K562 (cell line): ENCODE data around the gene TRANK1. TPM values are rescaled to one million over a fixed set of nuclear protein-coding genes. Genes with fewer than 3 reads are reported as not detected.

Experiments
- ARID1B ChIP-seq: fragments of 450-650 bp; IDR thresholded peaks from 2 replicates; pipeline ENCODE4 v1.6.1; 2016; ENCODE audit warnings: antibody characterized with exemption, mild to moderate bottlenecking, inconsistent platforms
- ARID4B ChIP-seq: sonication (generic); formaldehyde crosslinking; IDR thresholded peaks from 2 replicates; pipeline ENCODE4 v1.8.0; 2022; ENCODE audit warnings: mild to moderate bottlenecking, missing genetic modification reagents
- CREB5 ChIP-seq: fragments of 250-450 bp; sonication (Bioruptor Pico); IDR thresholded peaks from 2 replicates; pipeline ENCODE4 v1.5.0; 2020; ENCODE audit warnings: mild to moderate bottlenecking
- E2F3 ChIP-seq: fragments of 250-450 bp; sonication (Bioruptor Pico); IDR thresholded peaks from 2 replicates; pipeline ENCODE4 v1.4.0; 2020; ENCODE audit warnings: mild to moderate bottlenecking
- EGR1 ChIP-seq: fragments of 450-650 bp; conservative IDR thresholded peaks from 2 replicates; pipeline ENCODE4 v1.6.1; 2017; ENCODE audit warnings: mild to moderate bottlenecking
- GTF2E2 ChIP-seq: fragments of 200-800 bp; sonication (Bioruptor generic); IDR thresholded peaks from 2 replicates; pipeline ENCODE4 v1.6.1; 2016; ENCODE audit warnings: missing genetic modification characterization, missing compliant biosample characterization
- HNRNPLL ChIP-seq: fragments of 200-400 bp; formaldehyde crosslinking; IDR thresholded peaks from 2 replicates; pipeline ENCODE4 v1.6.1; 2017; ENCODE audit warnings: low read length, low read depth, mild to moderate bottlenecking; ENCODE audit not compliant: poor library complexity, severe bottlenecking
- NUFIP1 ChIP-seq: fragments of 450-650 bp; IDR thresholded peaks from 2 replicates; pipeline ENCODE4 v1.6.1; 2018; ENCODE audit not compliant: partially characterized antibody
- PPARD ChIP-seq: fragments of 250-450 bp; sonication (Bioruptor Pico); IDR thresholded peaks from 2 replicates; pipeline ENCODE4 v1.8.0; 2022; ENCODE audit warnings: inconsistent platforms, mild to moderate bottlenecking, moderate library complexity
- PRPF4 ChIP-seq: fragments of 200-400 bp; formaldehyde crosslinking; IDR thresholded peaks from one replicate; pipeline ENCODE4 v1.6.1; 2017; ENCODE audit warnings: low read length, low read depth, mild to moderate bottlenecking; ENCODE audit not compliant: insufficient read depth, poor library complexity, severe bottlenecking
- RAD51 ChIP-seq: fragments of 450-650 bp; IDR thresholded peaks from 2 replicates; pipeline ENCODE4 v1.7.1; 2016; ENCODE audit warnings: low read depth, mild to moderate bottlenecking, borderline replicate concordance
- RBM39 ChIP-seq: fragments of 200-400 bp; formaldehyde crosslinking; optimal IDR thresholded peaks from 2 replicates; pipeline ENCODE3; 2018; ENCODE audit warnings: low read depth, low read length
- SIRT6 ChIP-seq: IDR thresholded peaks from one replicate; pipeline ENCODE4 v1.6.1; 2012; ENCODE audit warnings: low read depth, mild to moderate bottlenecking, control low read depth, inconsistent platforms, low read length, moderate library complexity
- SRSF1 ChIP-seq: fragments of 200-400 bp; formaldehyde crosslinking; IDR thresholded peaks from 2 replicates; pipeline ENCODE4 v1.6.1; 2017; ENCODE audit warnings: mild to moderate bottlenecking, low read depth, low read length, moderate library complexity
- SRSF3 ChIP-seq: fragments of 200-400 bp; formaldehyde crosslinking; IDR thresholded peaks from 2 replicates; pipeline ENCODE4 v1.6.1; 2016; ENCODE audit warnings: mild to moderate bottlenecking, low read length, moderate library complexity; ENCODE audit not compliant: insufficient read depth
- TAF1 ChIP-seq: IDR thresholded peaks from 2 replicates; pipeline ENCODE4 v1.6.1; 2011; ENCODE audit warnings: mild to moderate bottlenecking, low read length, moderate library complexity; ENCODE audit not compliant: insufficient read depth, control insufficient read depth, severe bottlenecking; ENCODE audit errors: extremely low read depth
- THAP7 ChIP-seq: fragments of 250-450 bp; sonication (Bioruptor Pico); IDR thresholded peaks from 2 replicates; pipeline ENCODE4 v1.5.0; 2021
- ZNF431 ChIP-seq: sonication (generic); formaldehyde crosslinking; IDR thresholded peaks from 2 replicates; pipeline ENCODE4 v1.8.0; 2022; ENCODE audit warnings: mild to moderate bottlenecking, missing genetic modification reagents
- ZNF740 ChIP-seq, 3 experiments: fragments of 200-800 bp in 1 of 3; sonication (Bioruptor generic) in 1 of 3; sonication (generic) in 1 of 3; formaldehyde crosslinking in 1 of 3; IDR thresholded peaks; 2 replicates each; pipeline versions ENCODE4 v1.6.1 to v1.8.0; 2016 to 2022; ENCODE audit warnings: mild to moderate bottlenecking in 2 of 3, missing compliant biosample characterization in 2 of 3, missing genetic modification characterization in 2 of 3, missing genetic modification reagents in 1 of 3
- ZNF764 ChIP-seq: fragments of 250-450 bp; sonication (Bioruptor Pico); IDR thresholded peaks from 2 replicates; pipeline ENCODE4 v1.4.0; 2020; ENCODE audit warnings: low read depth, mild to moderate bottlenecking, moderate library complexity
- ZNF778 ChIP-seq: fragments of 450-650 bp; formaldehyde crosslinking; IDR thresholded peaks from 2 replicates; pipeline ENCODE4 v1.4.0; 2020; ENCODE audit warnings: mild to moderate bottlenecking, moderate library complexity
- polyA plus RNA-seq, 8 experiments: library from polyadenylated mRNA; depleted of rRNA in 4 of 8; stranded (reverse) in 5 of 8; unstranded in 3 of 8; fragments of >200 nt; fragmentation: Nextera tagmentation in 2 of 8; fragmentation: Illumina TruSeq in 1 of 8; extraction: Ambion mirVana in 2 of 8; extraction: Trizol in 1 of 8; gene quantifications; 2 replicates each; pipeline versions ENCODE4 v1.2.1 to v1.2.3, GENCODE V29; 2011 to 2014; ENCODE audit warnings: inconsistent platforms in 1 of 8, missing spikeins in 1 of 8
- total RNA-seq, 7 experiments: library from RNA; depleted of rRNA in 6 of 7; stranded (reverse); fragments of >200 nt in 6 of 7; fragmentation: Illumina TruSeq in 2 of 7; extraction: Trizol in 2 of 7; gene quantifications; 2 replicates each; pipeline versions ENCODE4 v1.2.1 to v1.2.3, GENCODE V29; 2011 to 2021; ENCODE audit warnings: low replicate concordance in 1 of 7

Gene TRANK1
- total and polyA plus RNA-seq, 9 of the 15 experiments (the other 6 are each of a cell fraction or from before 2014, with no cell fraction given) = 0.41 to 5.3 (median 2.1) TPM

GRCh38 chr3:36992806-36993325 lies 48.0 kb upstream of the TRANK1 start, which contains the start of gene EPM2AIP1 (continued):
- no peak for TF ChIP-seq SRSF3
- 0 out of 2 replicates have a peak, but pooled peaks have one; percentile 39 for TF ChIP-seq CREB5 (CRISPR knock-in tag)
- TF ChIP-seq HNRNPLL = peak; percentile 91
- no peak for TF ChIP-seq RAD51
- no peak for TF ChIP-seq ZNF764 (CRISPR knock-in tag)
- TF ChIP-seq NUFIP1 = no peak
- peak; percentile 75; the same call in 1 of the 2 replicates for TF ChIP-seq ZNF740 (CRISPR knock-in tag; IDR thresholded peaks at IDR 0.05)
- no peak for TF ChIP-seq ZNF740 (tag; IDR thresholded peaks at IDR 0.05)
- no peak for TF ChIP-seq PPARD (CRISPR knock-in tag)
- TF ChIP-seq SIRT6 = no peak
- TF ChIP-seq ZNF431 (CRISPR knock-in tag) = peak; percentile 61; the same call in 1 of the 2 replicates
- no peak for TF ChIP-seq ARID4B (CRISPR knock-in tag)
- TF ChIP-seq GTF2E2 (tag) = peak; percentile 93; the same call in 1 of the 2 replicates
- peak; percentile 91 for TF ChIP-seq E2F3
- TF ChIP-seq THAP7 (CRISPR knock-in tag) = no peak
- no peak; the same call in 1 of the 2 replicates for TF ChIP-seq EGR1
- TF ChIP-seq RBM39 = no peak
- no peak for TF ChIP-seq ARID1B
- TF ChIP-seq SRSF1 = no peak
- TF ChIP-seq TAF1 = peak; percentile 93
- peak; percentile 63 for TF ChIP-seq PRPF4
- TF ChIP-seq ZNF778 (CRISPR knock-in tag) = no peak
